Glutamatergic neuron (in vitro differentiated cells): Measurements from ENCODE around the gene LRRC2. TPM values are rescaled to one million over a fixed set of nuclear protein-coding genes. Genes with fewer than 3 reads are reported as not detected.
"Not testable (repeated sequence)": the region's sequence is repeated elsewhere in the genome, so short reads cannot be mapped to it uniquely, and the experiment has no call there.

Experiments used
- DNase-seq: peaks from one replicate; pipeline ENCODE4 v3.0.0; 2022
- H3K27ac Mint-ChIP-seq: one replicate; pipeline ENCODE4 v1.8.0; 2020; ENCODE audit warnings: mild to moderate bottlenecking, mixed read lengths, inconsistent platforms; ENCODE audit not compliant: unreplicated experiment
- H3K27me3 Mint-ChIP-seq: one replicate; pipeline ENCODE4 v1.8.0; 2020; ENCODE audit warnings: mild to moderate bottlenecking, moderate library complexity, mixed read lengths, inconsistent platforms; ENCODE audit not compliant: unreplicated experiment
- H3K36me3 Mint-ChIP-seq: one replicate; pipeline ENCODE4 v1.8.0; 2020; ENCODE audit warnings: mild to moderate bottlenecking, mixed read lengths, inconsistent platforms; ENCODE audit not compliant: unreplicated experiment
- H3K4me1 Mint-ChIP-seq: one replicate; pipeline ENCODE4 v1.8.0; 2020; ENCODE audit warnings: mild to moderate bottlenecking, low read depth, mixed read lengths, inconsistent platforms; ENCODE audit not compliant: unreplicated experiment
- H3K4me3 Mint-ChIP-seq: one replicate; pipeline ENCODE4 v1.8.0; 2020; ENCODE audit warnings: mild to moderate bottlenecking, mixed read lengths, inconsistent platforms; ENCODE audit not compliant: unreplicated experiment
- H3K9me3 Mint-ChIP-seq: one replicate; pipeline ENCODE4 v1.8.0; 2020; ENCODE audit warnings: mild to moderate bottlenecking, moderate library complexity, mixed read lengths, inconsistent platforms; ENCODE audit not compliant: unreplicated experiment
- total RNA-seq: library from RNA; stranded (reverse); fragmentation: NEBNext Ultra II Directional; extraction: Animal tissue kit (Norgen Biotek cat#: 25700); gene quantifications from one replicate; pipeline ENCODE4 v1.2.1, GENCODE V29; 2021; ENCODE audit not compliant: unreplicated experiment
- TF ChIP-seq, protein P1 (sequence below): fragments of 200-600 bp; sonication (generic); IDR thresholded peaks from one replicate; pipeline ENCODE4 v1.5.0; 2021; ENCODE audit not compliant: partially characterized antibody, unreplicated experiment

LRRC2 gene
- total RNA-seq, 1 donor from 2014 or later: not detected

DNA sequence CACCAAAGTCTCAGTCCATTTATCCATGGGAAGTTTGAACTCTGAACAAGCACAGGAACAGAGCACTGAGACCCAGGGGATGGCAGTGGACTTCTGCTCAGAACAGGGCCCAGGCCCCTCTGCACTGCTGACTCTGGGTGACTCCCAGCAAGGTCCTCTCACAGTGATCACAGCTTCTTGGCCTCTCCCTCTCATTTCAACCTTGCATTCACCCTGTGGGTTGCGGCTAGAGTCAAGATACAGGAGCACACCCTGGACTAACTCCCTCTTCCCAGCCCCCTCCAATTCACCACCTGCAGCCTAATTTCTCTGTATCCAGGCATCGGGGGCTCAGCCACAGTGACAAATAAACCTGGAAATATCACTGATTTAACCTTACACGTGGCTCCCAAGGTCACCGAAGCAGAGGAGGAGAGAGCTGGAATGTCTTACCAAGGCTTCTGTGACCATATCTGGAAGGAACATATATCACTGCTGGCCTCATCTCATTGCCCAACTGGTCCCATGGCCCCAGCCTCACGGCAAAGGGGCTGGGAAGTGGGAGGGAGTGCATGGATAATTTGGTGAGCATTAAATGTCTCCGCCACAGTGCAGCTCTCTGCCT lies 67.1 kb downstream of the LRRC2 start:
- Mint-ChIP-seq H3K27me3 (peaks cover 1% of the 10 kb centered on the region), H3K4me3 (no peak overlapping the region), H3K4me1 (peaks cover 1% of the 10 kb centered on the region), H3K36me3 (no peaks in the 10 kb centered on the region), H3K9me3 (peaks cover 1% of the 10 kb centered on the region), H3K27ac (no peak overlapping the region)
- TF ChIP-seq, protein P1, sequence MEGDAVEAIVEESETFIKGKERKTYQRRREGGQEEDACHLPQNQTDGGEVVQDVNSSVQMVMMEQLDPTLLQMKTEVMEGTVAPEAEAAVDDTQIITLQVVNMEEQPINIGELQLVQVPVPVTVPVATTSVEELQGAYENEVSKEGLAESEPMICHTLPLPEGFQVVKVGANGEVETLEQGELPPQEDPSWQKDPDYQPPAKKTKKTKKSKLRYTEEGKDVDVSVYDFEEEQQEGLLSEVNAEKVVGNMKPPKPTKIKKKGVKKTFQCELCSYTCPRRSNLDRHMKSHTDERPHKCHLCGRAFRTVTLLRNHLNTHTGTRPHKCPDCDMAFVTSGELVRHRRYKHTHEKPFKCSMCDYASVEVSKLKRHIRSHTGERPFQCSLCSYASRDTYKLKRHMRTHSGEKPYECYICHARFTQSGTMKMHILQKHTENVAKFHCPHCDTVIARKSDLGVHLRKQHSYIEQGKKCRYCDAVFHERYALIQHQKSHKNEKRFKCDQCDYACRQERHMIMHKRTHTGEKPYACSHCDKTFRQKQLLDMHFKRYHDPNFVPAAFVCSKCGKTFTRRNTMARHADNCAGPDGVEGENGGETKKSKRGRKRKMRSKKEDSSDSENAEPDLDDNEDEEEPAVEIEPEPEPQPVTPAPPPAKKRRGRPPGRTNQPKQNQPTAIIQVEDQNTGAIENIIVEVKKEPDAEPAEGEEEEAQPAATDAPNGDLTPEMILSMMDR: no peak
- DNase-seq: no peak

DNA sequence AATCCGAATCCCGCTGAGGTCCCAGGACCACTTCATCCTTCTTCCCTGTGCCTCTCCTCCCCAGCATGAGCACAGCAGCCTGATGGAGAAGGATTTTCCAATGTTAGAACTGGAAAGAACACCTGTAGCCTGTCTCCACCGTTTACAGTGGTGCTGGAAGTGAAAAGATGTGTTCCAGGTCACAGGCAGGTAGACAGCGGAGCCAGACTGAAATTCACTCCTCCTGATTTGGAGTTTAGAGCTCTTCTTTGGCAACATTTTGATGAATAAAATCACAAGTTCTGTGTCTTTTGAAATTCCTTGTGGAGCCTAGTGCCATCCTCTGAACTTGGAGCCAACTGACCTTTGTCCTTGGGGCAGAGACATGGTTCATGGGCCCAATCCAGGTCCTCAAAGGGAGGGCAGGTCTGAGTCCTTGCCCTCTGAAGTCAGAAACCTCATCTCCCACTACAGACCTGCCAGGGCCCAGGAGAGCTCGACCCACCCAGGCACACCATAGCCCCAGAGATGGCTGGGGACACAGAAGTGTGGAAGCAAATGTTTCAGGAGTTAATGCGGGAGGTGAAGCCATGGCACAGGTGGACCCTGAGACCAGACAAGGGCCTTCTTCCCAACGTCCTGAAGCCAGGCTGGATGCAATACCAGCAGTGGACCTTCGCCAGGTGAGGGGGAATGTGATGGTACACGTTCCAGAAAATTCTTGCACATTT lies 68.4 kb downstream of the LRRC2 start, which contains the start of gene RTP3:
TSS of gene RTP3 (plus strand) at position 421 of the 710 bp plus-strand sequence. CDS start at position 508, 87 bp downstream.
- TF ChIP-seq, protein P1: no peak
- Mint-ChIP-seq H3K36me3 (no peaks in the 10 kb centered on the region), H3K4me3 (no peak within 1 kb of the TSS), H3K9me3 (peaks cover 6% of the 10 kb centered on the region), H3K4me1 (peaks cover 1% of the 10 kb centered on the region), H3K27ac (no peak within 1 kb of the TSS), H3K27me3 (peaks cover 5% of the 10 kb centered on the region)
- DNase-seq: no peak

DNA sequence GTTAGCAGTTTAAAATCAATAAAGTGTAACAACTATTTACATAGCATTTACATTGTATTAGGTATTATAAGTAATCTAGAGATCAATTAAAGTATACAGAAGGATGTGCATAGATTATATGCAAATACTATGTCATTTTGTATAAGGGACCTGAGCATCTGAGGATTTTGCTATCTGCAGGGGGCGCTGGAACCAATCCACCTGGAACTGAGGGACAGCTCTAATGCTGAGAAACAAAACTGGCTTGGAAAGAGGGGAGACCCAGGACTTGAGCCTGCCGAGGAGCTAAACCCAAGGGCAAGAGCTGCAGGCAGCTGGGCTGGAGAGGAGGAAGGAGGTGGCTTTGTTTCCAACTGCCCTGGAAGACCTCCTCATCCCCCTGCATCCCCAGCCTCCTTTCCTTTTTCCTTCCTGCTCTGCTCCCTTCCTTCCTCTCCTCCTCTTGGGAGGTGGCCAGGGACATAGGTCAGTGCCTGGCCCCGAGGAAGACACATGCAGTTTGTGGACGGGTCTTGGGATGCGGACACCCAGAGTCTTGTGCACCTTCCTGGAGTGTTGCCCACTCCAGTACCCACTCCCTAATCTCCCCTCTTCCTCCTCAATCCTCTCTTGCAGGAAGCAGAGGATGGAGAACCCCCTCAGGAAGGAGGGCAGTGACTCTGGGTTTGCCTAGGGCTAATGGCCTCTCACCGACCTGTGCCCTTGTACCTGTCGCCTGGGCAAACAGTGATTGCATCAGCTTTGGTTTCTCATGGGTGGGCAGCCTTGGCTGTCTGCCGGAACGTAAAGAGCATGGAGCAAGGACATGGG lies 69.2 kb downstream of the LRRC2 start:
- peaks cover 8% of the 10 kb centered on the region for H3K9me3 Mint-ChIP-seq
- H3K36me3 Mint-ChIP-seq: no peaks in the 10 kb centered on the region
- H3K4me3 Mint-ChIP-seq: no peak overlapping the region
- TF ChIP-seq, protein P1: peak; percentile 12
- H3K27ac Mint-ChIP-seq: no peak overlapping the region
- peaks cover 1% of the 10 kb centered on the region for H3K4me1 Mint-ChIP-seq
- DNase-seq: peak; percentile 34
- peaks cover 7% of the 10 kb centered on the region for H3K27me3 Mint-ChIP-seq

DNA sequence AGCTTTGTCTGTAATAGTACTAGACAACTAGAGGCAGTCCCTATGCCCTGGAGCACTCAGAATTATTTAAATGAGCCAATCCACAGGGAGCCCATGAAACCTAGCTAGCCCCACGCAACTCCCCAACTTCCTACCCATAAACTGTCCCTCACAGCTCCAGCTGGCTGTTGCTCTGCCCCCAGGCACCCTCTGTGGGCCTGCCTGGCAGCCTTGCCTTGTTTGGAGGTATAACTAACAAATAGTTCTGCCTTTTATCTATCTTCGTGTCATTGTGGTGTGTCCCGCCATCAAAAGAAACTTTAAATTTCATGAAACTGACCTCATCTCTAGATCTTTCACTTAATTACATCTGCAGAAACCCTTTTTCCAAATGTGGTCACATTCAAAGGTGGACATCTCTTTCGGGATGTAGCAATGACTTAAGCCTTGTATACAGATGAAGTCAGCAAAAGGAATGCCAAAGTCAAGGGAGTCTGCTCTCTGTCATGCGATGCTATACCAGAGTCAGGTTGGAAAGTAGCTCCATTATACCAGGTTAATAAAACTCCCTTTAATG lies 70.1 kb downstream of the LRRC2 start:
- DNase-seq: no peak
- Mint-ChIP-seq H3K27ac (peak overlapping the region; percentile 46), H3K9me3 (peaks cover 9% of the 10 kb centered on the region), H3K4me3 (no peak overlapping the region), H3K4me1 (peaks cover 1% of the 10 kb centered on the region), H3K36me3 (no peaks in the 10 kb centered on the region), H3K27me3 (peaks cover 8% of the 10 kb centered on the region)
- TF ChIP-seq, protein P1: no peak

DNA sequence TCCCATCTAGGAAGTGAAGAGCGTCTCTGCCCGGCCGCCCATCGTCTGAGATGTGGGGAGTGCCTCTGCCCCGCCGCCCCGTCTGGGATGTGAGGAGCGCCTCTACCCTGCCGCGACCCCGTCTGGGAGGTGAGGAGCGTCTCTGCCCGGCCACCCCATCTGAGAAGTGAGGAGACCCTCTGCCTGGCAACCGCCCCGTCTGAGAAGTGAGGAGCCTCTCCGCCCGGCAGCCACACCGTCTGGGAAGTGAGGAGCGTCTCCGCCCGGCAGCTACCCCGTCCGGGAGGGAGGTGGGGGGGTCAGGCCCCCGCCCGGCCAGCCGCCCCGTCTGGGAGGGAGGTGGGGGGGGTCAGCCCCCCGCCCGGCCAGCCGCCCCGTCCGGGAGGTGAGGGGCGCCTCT lies 71.6 kb downstream of the LRRC2 start:
- H3K27me3 Mint-ChIP-seq, H3K4me3 Mint-ChIP-seq, H3K9me3 Mint-ChIP-seq, H3K27ac Mint-ChIP-seq, H3K4me1 Mint-ChIP-seq, H3K36me3 Mint-ChIP-seq, DNase-seq: not testable (repeated sequence)
